ENCODE results near the gene ST3GAL2. TPM values are rescaled to one million over a fixed set of nuclear protein-coding genes. Genes with fewer than 3 reads are reported as not detected.

ST3GAL2 gene
- total RNA-seq, 1 experiment from 2014 or later: 45.9 TPM

DNA sequence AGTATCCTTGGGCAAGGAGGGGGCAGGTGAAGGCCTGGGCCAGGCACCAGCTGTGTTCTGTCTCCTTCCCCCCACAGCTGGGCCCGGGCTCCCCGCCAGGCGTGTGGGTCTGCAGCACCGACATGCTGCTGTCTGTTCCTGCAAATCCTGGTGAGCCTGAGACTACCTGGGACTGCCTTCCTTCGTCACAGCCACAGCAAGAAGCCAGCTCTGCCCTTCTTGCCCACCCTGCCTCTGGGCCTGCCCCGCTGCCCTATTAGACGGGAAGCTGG, 27.8 kb upstream of the ST3GAL2 start:
- Histone ChIP-seq H3K9ac (ENCODE audit: extremely low read depth, insufficient read length, low read length) (no peak overlapping the region), H2AK5ac (ENCODE audit: insufficient read length, low read length) (no peak overlapping the region), H4K91ac (ENCODE audit: insufficient read length, low read depth, low read length) (no peak overlapping the region), H3K56ac (ENCODE audit: insufficient read length, low read depth, low read length) (no peak overlapping the region), H2BK12ac (ENCODE audit: insufficient read length, low read depth, low read length) (no peak overlapping the region), H3K79me1 (ENCODE audit: insufficient read depth, low read depth, low read length, poor library complexity, severe bottlenecking) (no peaks in the 10 kb centered on the region), H4K8ac (replicated peaks; ENCODE audit: insufficient read length, low read depth, low read length) (no peak overlapping the region), H3K4me1 (ENCODE audit: insufficient read depth, low read length) (no peaks in the 10 kb centered on the region), H3K4ac (ENCODE audit: low read depth, low read length) (no peak overlapping the region), H3K18ac (ENCODE audit: insufficient read length, low read depth, low read length) (no peak overlapping the region), H2BK15ac (ENCODE audit: low read depth, low read length) (no peak overlapping the region), H3K23me2 (ENCODE audit: insufficient read length, low read depth, low read length, poor library complexity, severe bottlenecking) (no peaks in the 10 kb centered on the region), H3T11ph (ENCODE audit: low read length) (no peak overlapping the region), H2AFZ (ENCODE audit: low read length) (no peak overlapping the region), H3K23ac (ENCODE audit: insufficient read length, low read depth, low read length) (no peak overlapping the region), H2BK120ac (ENCODE audit: low read depth, low read length, poor library complexity, severe bottlenecking) (no peak overlapping the region), H3K4me2 (ENCODE audit: insufficient read depth, insufficient read length, low read length) (no peak overlapping the region), H3K9me3 (ENCODE audit: control insufficient read depth, low read depth, low read length) (no peaks in the 10 kb centered on the region), H2BK5ac (ENCODE audit: insufficient read length, low read length) (no peak overlapping the region), H3K27ac (ENCODE audit: insufficient read length, low read depth, low read length) (no peak overlapping the region), H3K79me2 (ENCODE audit: insufficient read depth, low read length) (no peaks in the 10 kb centered on the region), H4K5ac (ENCODE audit: insufficient read length, low read depth, low read length) (no peak overlapping the region), H3K27me3 (ENCODE audit: insufficient read depth, low read length) (no peaks in the 10 kb centered on the region), H2BK20ac (ENCODE audit: low read depth, low read length, poor library complexity, severe bottlenecking) (no peak overlapping the region), H4K20me1 (ENCODE audit: control insufficient read depth, insufficient read depth, insufficient read length) (peaks cover 3% of the 10 kb centered on the region), H3K14ac (ENCODE audit: insufficient read depth, low read length) (no peak overlapping the region; the same call in 1 of the 2 replicates)
- WGBS (ENCODE audit: extremely low coverage, insufficient read length, low lambda C conversion rate): no CpG with 5 or more reads among the region's 7 CpGs
- H3K4me3 Mint-ChIP-seq: no peak overlapping the region
- H3K27ac Mint-ChIP-seq: no peak overlapping the region
- TF ChIP-seq, protein P1, sequence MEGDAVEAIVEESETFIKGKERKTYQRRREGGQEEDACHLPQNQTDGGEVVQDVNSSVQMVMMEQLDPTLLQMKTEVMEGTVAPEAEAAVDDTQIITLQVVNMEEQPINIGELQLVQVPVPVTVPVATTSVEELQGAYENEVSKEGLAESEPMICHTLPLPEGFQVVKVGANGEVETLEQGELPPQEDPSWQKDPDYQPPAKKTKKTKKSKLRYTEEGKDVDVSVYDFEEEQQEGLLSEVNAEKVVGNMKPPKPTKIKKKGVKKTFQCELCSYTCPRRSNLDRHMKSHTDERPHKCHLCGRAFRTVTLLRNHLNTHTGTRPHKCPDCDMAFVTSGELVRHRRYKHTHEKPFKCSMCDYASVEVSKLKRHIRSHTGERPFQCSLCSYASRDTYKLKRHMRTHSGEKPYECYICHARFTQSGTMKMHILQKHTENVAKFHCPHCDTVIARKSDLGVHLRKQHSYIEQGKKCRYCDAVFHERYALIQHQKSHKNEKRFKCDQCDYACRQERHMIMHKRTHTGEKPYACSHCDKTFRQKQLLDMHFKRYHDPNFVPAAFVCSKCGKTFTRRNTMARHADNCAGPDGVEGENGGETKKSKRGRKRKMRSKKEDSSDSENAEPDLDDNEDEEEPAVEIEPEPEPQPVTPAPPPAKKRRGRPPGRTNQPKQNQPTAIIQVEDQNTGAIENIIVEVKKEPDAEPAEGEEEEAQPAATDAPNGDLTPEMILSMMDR (conservative IDR thresholded peaks at IDR 0.05): no peak
- peaks cover 3 to 7% of the 10 kb centered on the region in 2 experiments; a peak in 3 of 4 replicates for H3K4me1 Mint-ChIP-seq
- H3K27me3 Mint-ChIP-seq (ENCODE audit: low read depth): no peaks in the 10 kb centered on the region
- H3K36me3 Mint-ChIP-seq (ENCODE audit: insufficient read depth in 1 of 3, low read depth in 3 of 3): no peaks in the 10 kb centered on the region
- no peak for DNase-seq
- no peaks in the 10 kb centered on the region for H3K9me3 Mint-ChIP-seq
